Embryonic facial prominence (tissue), 1 donor: ENCODE data around the gene NAA35.
"Not testable (repeated sequence)": the region's sequence is repeated elsewhere in the genome, so short reads cannot be mapped to it uniquely, and the experiment has no call there.

ENCODE experiments used
- DNase-seq: peaks from one replicate; pipeline ENCODE4 v3.0.0-alpha.2; 2016; ENCODE audit errors: extremely low spot score

NAA35 gene

GRCh38 chr9:85943757-85944430, 2.9 kb downstream of the NAA35 start:
- DNase-seq, result no peak

- no peak for DNase-seq
Observed at GRCh38 chr9:85944672-85945071, 3.7 kb downstream of the NAA35 start.

- DNase-seq, result no peak
Observed at GRCh38 chr9:85949586-85950335, 8.8 kb downstream of the NAA35 start.

- DNase-seq, result no peak
Observed at GRCh38 chr9:85959955-85960354, 19.0 kb downstream of the NAA35 start.

GRCh38 chr9:85960688-85961093, 19.7 kb downstream of the NAA35 start:
- no peak for DNase-seq

- DNase-seq, result no peak
Observed at GRCh38 chr9:85964526-85964925, 23.6 kb downstream of the NAA35 start.

GRCh38 chr9:85964949-85965348, 24.0 kb downstream of the NAA35 start:
- no peak for DNase-seq

- no peak for DNase-seq
Observed at GRCh38 chr9:85969727-85970126, 28.8 kb downstream of the NAA35 start.

- no peak for DNase-seq
Observed at GRCh38 chr9:85971731-85972130, 30.8 kb downstream of the NAA35 start.

GRCh38 chr9:85973238-85973637, 32.3 kb downstream of the NAA35 start:
- DNase-seq, result no peak

GRCh38 chr9:85974055-85974547, 33.2 kb downstream of the NAA35 start:
- not testable (repeated sequence) for DNase-seq

- DNase-seq, result no peak
Observed at GRCh38 chr9:85978496-85978895, 37.5 kb downstream of the NAA35 start.

- DNase-seq, result no peak
Observed at GRCh38 chr9:85981369-85981768, 40.4 kb downstream of the NAA35 start.

- no peak for DNase-seq
Observed at GRCh38 chr9:85984457-85984856, 43.5 kb downstream of the NAA35 start.

- no peak for DNase-seq
Observed at GRCh38 chr9:85987236-85987635, 46.3 kb downstream of the NAA35 start.

GRCh38 chr9:85994191-85994590, 53.2 kb downstream of the NAA35 start:
- DNase-seq, result no peak

GRCh38 chr9:85995097-85995496, 54.2 kb downstream of the NAA35 start:
- DNase-seq, result no peak

GRCh38 chr9:85995599-85995998, 54.7 kb downstream of the NAA35 start:
- no peak for DNase-seq

GRCh38 chr9:86005253-86005775, 64.4 kb downstream of the NAA35 start:
- no peak for DNase-seq

- DNase-seq, result no peak
Observed at GRCh38 chr9:86009133-86009532, 68.2 kb downstream of the NAA35 start.

- DNase-seq, result no peak
Observed at GRCh38 chr9:86020731-86021130, 79.8 kb downstream of the NAA35 start.

GRCh38 chr9:86021166-86021565, 80.2 kb downstream of the NAA35 start:
- no peak for DNase-seq

- DNase-seq, result no peak
Observed at GRCh38 chr9:86022687-86023266, 81.8 kb downstream of the NAA35 start.
